GM19467 (cell line): Measurements from ENCODE around the gene SLFN5.
"Not testable (repeated sequence)": the region's sequence is repeated elsewhere in the genome, so short reads cannot be mapped to it uniquely, and the experiment has no call there.

ENCODE experiments used
- ATAC-seq: cut with Tn5 transposase; IDR thresholded peaks from one replicate; pipeline ENCODE4 v1.9.1; 2021; ENCODE audit warnings: mild to moderate bottlenecking, moderate library complexity; ENCODE audit not compliant: unreplicated experiment

The SLFN5 gene

GRCh38 chr17:35242805-35243560 lies at the start of gene SLFN5:
Gene SLFN5 (plus strand): TSS chr17:35243072. CDS start chr17:35258691, 15,619 bp downstream.
- ATAC-seq = peak; percentile 70

DNA sequence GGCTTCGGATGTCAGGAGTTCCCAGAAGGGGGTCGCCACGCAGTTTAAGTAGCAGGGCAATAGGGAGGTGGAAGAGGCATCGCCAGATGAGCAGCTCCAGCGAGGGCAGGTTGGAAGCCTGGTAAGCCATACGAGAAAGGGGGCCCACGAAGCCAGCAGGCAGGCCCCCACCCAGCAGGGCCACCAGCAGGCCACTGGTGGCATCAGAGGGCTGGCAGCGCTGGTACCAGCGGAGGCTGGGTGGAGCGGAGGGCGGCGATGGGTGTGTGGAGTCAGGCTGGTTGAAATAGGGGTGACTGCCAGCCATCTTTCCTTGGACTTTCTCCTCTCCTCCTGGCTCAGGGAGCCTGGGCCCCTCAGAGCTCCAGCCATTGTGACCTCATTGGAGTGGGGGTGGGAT lies 48.9 kb upstream of the SLFN5 start, which contains the start of gene SLC35G3:
SLC35G3 (minus strand) TSS at position 393 of the 400 bp plus-strand sequence; CDS start at position 307, 86 bp downstream.
- ATAC-seq = not testable (repeated sequence)

DNA sequence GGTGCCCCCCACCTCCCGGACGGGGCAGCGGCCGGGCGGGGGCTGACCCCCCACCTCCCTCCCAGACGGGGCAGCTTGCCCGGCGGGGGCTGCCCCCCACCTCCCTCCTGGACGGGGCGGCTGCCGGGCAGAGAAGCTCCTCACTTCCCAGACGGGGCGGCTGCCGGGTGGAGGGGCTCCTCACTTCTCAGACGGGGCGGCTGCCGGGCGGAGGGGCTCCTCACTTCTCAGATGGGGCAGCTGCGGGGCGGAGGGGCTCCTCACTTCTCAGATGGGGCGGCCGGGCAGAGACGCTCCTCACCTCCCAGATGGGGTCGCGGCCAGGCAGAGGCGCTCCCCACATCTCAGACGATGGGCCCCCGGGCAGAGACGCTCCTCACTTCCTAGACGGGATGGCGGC lies 47.8 kb upstream of the SLFN5 start:
- ATAC-seq = not testable (repeated sequence)

DNA sequence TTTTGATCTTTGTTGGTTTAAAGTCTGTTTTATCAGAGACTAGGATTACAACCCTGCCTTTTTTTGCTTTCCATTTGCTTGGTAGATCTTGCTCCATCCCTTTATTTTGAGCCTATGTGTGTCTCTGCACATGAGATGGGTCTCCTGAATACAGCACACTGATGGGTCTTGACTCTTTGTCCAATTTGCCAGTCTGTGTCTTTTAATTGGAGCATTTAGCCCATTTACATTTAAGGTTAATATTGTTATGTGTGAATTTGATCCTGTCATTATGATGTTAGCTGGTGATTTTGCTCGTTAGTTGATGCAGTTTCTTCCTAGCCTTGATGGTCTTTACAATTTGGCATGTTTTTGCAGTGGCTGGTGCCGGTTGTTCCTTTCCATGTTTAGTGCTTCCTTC lies 40.3 kb upstream of the SLFN5 start:
- ATAC-seq = not testable (repeated sequence)

DNA sequence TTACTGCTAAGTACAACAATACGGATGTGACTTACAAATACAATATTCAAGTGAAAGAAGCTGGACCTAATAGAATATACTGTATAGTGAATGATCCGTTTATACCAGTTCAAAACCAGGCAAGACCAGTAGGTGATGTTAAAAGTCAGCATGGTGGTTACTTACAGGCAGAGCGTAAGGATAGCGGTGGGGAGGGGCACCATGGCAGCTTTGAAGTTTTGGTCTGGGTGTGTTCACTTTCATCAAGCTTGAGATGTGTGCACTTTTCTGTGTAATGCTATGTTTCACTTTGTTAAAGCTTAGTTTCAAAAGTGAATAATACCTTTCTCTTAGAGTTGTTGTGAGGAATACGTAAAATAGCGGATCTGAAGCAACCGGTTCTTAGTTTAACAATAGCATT lies 32.1 kb upstream of the SLFN5 start:
- no peak for ATAC-seq

DNA sequence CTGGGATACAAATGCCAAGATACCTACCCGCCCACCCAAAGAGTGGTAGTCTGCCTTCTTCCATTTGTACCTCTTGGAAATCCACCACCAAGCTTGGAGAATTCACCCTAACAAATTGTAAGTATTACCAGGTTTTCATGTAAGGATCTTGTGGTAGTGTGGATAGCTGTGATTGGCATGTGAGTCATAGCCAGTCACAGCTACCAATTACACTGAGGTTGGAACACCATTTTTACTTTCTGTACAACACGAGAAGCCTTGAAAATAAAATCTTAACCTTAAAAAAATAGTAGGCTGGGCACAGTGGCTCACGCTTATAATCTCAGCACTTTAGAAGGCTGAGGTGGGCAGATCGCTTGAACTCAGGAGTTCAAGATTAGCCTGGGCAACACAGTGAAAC lies 30.2 kb upstream of the SLFN5 start:
- no peak for ATAC-seq

DNA sequence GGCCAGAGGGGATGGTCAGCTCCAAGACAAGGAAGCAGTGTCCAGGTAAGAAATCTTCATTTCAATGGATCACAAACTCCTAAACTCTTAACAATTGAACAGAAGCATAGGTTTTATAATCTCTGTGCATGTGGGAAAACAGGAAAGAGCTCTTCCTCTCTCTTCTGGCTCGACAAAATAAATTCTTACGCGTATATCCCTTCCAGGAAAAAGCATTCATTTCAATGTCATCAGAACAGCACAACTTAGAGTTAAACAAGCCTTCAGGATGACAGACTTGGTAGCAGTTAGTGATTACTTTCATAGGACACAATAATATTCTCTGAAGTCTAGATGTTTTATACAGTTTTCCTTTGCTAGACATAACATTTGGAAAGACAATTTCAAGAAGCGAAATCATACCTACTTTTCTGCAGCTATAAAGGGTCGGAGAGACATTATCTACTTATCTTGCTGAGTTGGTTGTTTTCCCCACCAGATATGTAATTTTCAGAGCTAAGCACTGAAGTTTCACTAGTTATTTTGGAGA lies 29.4 kb upstream of the SLFN5 start:
- ATAC-seq = no peak

- ATAC-seq = no peak
Measured at GRCh38 chr17:35214192-35214591, 28.7 kb upstream of the SLFN5 start.

- no peak for ATAC-seq
Measured at GRCh38 chr17:35214631-35215273, 28.1 kb upstream of the SLFN5 start.

- no peak for ATAC-seq
Measured at GRCh38 chr17:35217107-35217506, 25.8 kb upstream of the SLFN5 start.

DNA sequence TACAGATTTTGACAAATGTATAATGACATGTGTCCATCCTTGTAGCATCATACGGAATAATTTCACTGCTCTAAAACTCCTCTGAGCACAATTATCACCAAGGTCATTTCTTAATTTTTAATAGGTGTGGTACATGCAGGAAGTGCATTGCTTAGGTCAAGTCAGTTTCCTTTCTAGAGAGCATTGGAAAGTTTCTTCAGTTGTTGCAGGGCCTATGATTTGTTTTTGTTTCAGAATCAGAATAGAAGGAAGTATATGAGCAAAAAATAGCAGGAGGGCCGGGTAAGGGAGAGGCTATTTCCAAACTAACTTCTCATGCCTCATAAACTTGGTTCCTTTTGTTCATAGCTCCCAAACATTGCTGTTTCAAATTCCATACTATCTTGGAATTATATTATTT lies 24.0 kb upstream of the SLFN5 start:
- ATAC-seq = no peak

DNA sequence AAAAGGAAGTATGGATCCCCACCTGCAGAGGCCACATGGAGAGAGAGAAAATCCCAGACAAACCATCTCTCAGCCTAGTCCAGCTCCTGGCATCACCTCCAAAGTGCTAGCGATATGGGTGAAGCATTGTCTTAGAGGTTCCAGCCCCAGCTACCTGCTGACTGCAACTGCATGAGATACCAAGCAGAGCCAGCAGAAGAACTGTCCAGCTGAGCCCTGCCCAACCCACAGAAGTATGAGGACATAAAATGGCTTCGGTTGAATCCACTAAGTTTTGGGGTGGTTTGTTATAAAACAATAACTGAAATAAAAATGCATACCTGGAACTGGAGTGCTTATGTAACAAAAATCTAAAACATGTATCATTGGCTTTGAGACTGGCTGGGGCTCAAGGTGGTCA lies 20.4 kb upstream of the SLFN5 start:
- no peak for ATAC-seq

DNA sequence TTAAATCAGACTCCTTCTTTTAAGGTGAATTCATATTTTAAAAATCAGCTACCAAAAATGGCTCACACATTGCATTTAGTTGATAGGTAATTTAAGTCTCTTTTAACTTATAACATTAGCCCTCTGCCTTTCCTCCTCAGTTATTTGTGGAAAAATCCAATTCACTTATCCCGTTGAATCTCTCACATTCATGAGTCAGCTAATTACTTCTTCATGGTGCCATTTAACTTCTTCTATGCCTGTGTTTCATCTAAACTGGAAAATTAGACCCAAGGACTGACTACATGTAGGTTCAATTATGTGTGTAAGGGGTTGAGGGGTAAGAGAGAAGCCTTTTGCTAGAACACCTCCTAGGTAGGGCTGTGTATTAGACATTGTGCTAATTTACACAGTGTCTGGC lies 18.4 kb upstream of the SLFN5 start:
- no peak for ATAC-seq

- ATAC-seq = no peak
Measured at GRCh38 chr17:35227546-35227945, 15.3 kb upstream of the SLFN5 start.

GRCh38 chr17:35229638-35230037 lies 13.2 kb upstream of the SLFN5 start:
- ATAC-seq = no peak

- not testable (repeated sequence) for ATAC-seq
Measured at GRCh38 chr17:35234315-35234714, 8.6 kb upstream of the SLFN5 start.

- ATAC-seq = no peak
Measured at GRCh38 chr17:35235289-35235688, 7.6 kb upstream of the SLFN5 start.

DNA sequence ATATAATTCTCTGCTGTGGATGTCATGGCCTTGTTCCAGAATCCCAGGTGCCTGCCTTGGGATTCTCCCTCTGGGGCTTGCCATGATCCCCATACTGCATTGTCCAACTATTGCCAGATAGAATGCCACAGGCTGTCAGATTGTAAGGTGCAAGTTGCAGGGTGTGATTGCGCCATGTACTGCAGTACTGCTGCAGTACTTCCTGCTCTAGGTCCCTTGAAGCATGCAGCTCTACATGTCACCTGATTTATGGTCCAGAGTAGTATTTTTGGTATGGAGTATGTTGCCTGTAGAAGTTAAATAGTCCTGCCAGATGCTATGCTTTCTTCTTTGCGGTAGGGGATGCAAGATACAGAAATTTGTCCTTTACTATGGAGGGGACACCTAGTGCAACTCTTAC lies 7.0 kb upstream of the SLFN5 start:
- ATAC-seq = no peak

DNA sequence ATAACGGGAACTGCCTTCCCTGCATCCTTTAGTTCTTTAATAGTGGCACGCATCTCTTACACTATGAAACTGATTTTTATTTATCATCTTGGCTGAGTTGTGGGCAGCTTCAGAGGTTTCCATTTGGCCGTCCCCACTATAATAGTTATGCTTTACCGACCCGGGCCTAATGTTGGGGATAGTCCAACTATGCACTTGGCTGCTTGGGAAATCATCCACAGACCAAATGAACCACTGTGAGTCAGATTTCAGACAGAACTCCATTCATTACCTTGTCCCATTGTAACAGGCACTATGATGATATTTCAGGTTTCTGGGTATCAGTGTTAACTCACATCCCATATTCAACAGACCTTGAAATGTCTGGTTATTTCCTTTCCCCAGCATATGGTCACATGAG lies 6.1 kb upstream of the SLFN5 start:
- ATAC-seq = no peak

GRCh38 chr17:35238821-35239220 lies 4.1 kb upstream of the SLFN5 start:
- no peak for ATAC-seq

- no peak for ATAC-seq
Measured at GRCh38 chr17:35239823-35240222, 3.0 kb upstream of the SLFN5 start.

GRCh38 chr17:35240861-35241260 lies 2.0 kb upstream of the SLFN5 start:
- ATAC-seq = no peak
